Right lobe of liver (tissue), 4 donors: ENCODE data around the gene C1D.

Experiments
- CTCF ChIP-seq, 4 donors: fragments of 200-600 bp in 3 of 4; fragments of 450-650 bp in 1 of 4; IDR thresholded peaks; one replicate each; pipeline versions ENCODE4 v1.5.1 to v1.8.0; 2016 to 2022; ENCODE audit warnings: antibody characterized with exemption in 4 of 4, mild to moderate bottlenecking in 2 of 4
- POLR2A ChIP-seq: fragments of 450-650 bp; IDR thresholded peaks from one replicate; pipeline ENCODE4 v1.6.1; 2017; ENCODE audit warnings: antibody characterized with exemption, mild to moderate bottlenecking
- donor health status: DM: no; HTN: no; CAD: no.
- donor health status: DM: no; HTN: no; CAD: no.
- donor health status: DM: no; HTN: yes; CAD: no.

GRCh38 chr2:68043695-68044094, 19.1 kb downstream of the C1D start:
- no peak for TF ChIP-seq POLR2A
- no peak for TF ChIP-seq CTCF (IDR thresholded peaks at IDR 0.05)
